GM15510 (cell line): ENCODE measurements around the gene UTY.

Source experiments
- POLR2A ChIP-seq: IDR thresholded peaks from 3 replicates; pipeline ENCODE4 v1.6.1; 2011; ENCODE audit warnings: borderline replicate concordance; ENCODE audit not compliant: insufficient read length; ENCODE audit errors: extremely low read depth

The UTY gene

GRCh38 chrY:13435206-13435967 lies 44.4 kb downstream of the UTY start:
- no peak for TF ChIP-seq POLR2A

GRCh38 chrY:13432293-13433025 lies 47.4 kb downstream of the UTY start:
- TF ChIP-seq POLR2A: no peak

GRCh38 chrY:13429551-13429950 lies 50.3 kb downstream of the UTY start:
- no peak for TF ChIP-seq POLR2A

GRCh38 chrY:13423281-13423732 lies 56.5 kb downstream of the UTY start:
- no peak for TF ChIP-seq POLR2A

- no peak for TF ChIP-seq POLR2A
Observed at GRCh38 chrY:13416869-13417661, 62.8 kb downstream of the UTY start.

GRCh38 chrY:13415556-13415955 lies 64.3 kb downstream of the UTY start:
- no peak for TF ChIP-seq POLR2A

- no peak for TF ChIP-seq POLR2A
Observed at GRCh38 chrY:13398876-13399275, 81.0 kb downstream of the UTY start.

- TF ChIP-seq POLR2A: no peak
Observed at GRCh38 chrY:13381110-13381683, 98.6 kb downstream of the UTY start.

- no peak for TF ChIP-seq POLR2A
Observed at GRCh38 chrY:13370868-13371800, 108.7 kb downstream of the UTY start.

GRCh38 chrY:13370245-13370644 lies 109.6 kb downstream of the UTY start:
- no peak for TF ChIP-seq POLR2A

- TF ChIP-seq POLR2A: no peak
Observed at GRCh38 chrY:13368513-13368845, 111.4 kb downstream of the UTY start.

GRCh38 chrY:13363641-13364040 lies 116.2 kb downstream of the UTY start:
- no peak for TF ChIP-seq POLR2A

- TF ChIP-seq POLR2A: no peak
Observed at GRCh38 chrY:13362662-13363061, 117.2 kb downstream of the UTY start.

GRCh38 chrY:13361656-13362636 lies 117.9 kb downstream of the UTY start:
- no peak for TF ChIP-seq POLR2A

GRCh38 chrY:13351443-13351842 lies 128.4 kb downstream of the UTY start:
- no peak for TF ChIP-seq POLR2A
